Neutrophil (primary cell): ENCODE measurements around the gene CFAP54.
"Not testable (repeated sequence)": the region's sequence is repeated elsewhere in the genome, so short reads cannot be mapped to it uniquely, and the experiment has no call there.

Experiments
- H3K27ac ChIP-seq: fragments of 200-600 bp; sonication (generic); 2 replicates; pipeline ENCODE4 v1.5.1; 2016; ENCODE audit warnings: mild to moderate bottlenecking, moderate library complexity
- H3K27me3 ChIP-seq: fragments of 200-600 bp; sonication (generic); 2 replicates; pipeline ENCODE4 v1.6.0; 2016; ENCODE audit warnings: mild to moderate bottlenecking
- H3K36me3 ChIP-seq: fragments of 200-600 bp; sonication (generic); 2 replicates; pipeline ENCODE4 v1.5.1; 2017
- H3K4me1 ChIP-seq, 2 experiments: fragments of 200-600 bp in 1 of 2; sonication (generic) in 1 of 2; 1 replicate in 1 of 2; 2 replicates in 1 of 2; pipeline versions ENCODE4 v1.5.1 to v1.6.1; 2013 to 2016; ENCODE audit warnings: low read depth in 1 of 2, low read length in 1 of 2, mild to moderate bottlenecking in 1 of 2, moderate library complexity in 1 of 2; ENCODE audit not compliant: control insufficient read depth in 1 of 2, insufficient read depth in 1 of 2
- H3K4me3 ChIP-seq, 2 experiments: fragments of 200-600 bp in 1 of 2; sonication (generic) in 1 of 2; 1 replicate in 1 of 2; 2 replicates in 1 of 2; pipeline ENCODE4 v1.5.1; 2013 to 2016; ENCODE audit warnings: low read depth in 1 of 2, low read length in 1 of 2, mild to moderate bottlenecking in 1 of 2, moderate library complexity in 1 of 2
- H3K9me3 ChIP-seq: fragments of 200-600 bp; sonication (generic); 2 replicates; pipeline ENCODE4 v1.5.1; 2016
- CTCF ChIP-seq: fragments of 200-600 bp; sonication (generic); IDR thresholded peaks from 2 replicates; pipeline ENCODE4 v1.5.1; 2016; ENCODE audit warnings: antibody characterized with exemption

Gene CFAP54

GRCh38 chr12:96670334-96670899 is 181.0 kb downstream of the CFAP54 start:
- no peaks in the 10 kb centered on the region for H3K9me3 ChIP-seq
- TF ChIP-seq CTCF = no peak
- no peak overlapping the region for H3K27ac ChIP-seq
- no peak overlapping the region for H3K4me3 ChIP-seq
- no peaks in the 10 kb centered on the region for H3K36me3 ChIP-seq
- H3K27me3 ChIP-seq = no peaks in the 10 kb centered on the region
- H3K4me1 ChIP-seq = no peaks in the 10 kb centered on the region

- H3K4me1 ChIP-seq, H3K27ac ChIP-seq, H3K9me3 ChIP-seq, H3K36me3 ChIP-seq, H3K27me3 ChIP-seq, H3K4me3 ChIP-seq: not testable (repeated sequence)
Measured at GRCh38 chr12:96675519-96675918, 186.1 kb downstream of the CFAP54 start.

GRCh38 chr12:96677363-96677762 is 188.0 kb downstream of the CFAP54 start:
- no peaks in the 10 kb centered on the region for H3K9me3 ChIP-seq
- no peak for TF ChIP-seq CTCF
- H3K4me1 ChIP-seq = no peaks in the 10 kb centered on the region
- no peak overlapping the region for H3K27ac ChIP-seq
- no peaks in the 10 kb centered on the region for H3K36me3 ChIP-seq
- no peak overlapping the region for H3K4me3 ChIP-seq
- no peaks in the 10 kb centered on the region for H3K27me3 ChIP-seq

GRCh38 chr12:96687719-96688118 is 198.3 kb downstream of the CFAP54 start:
- H3K27me3 ChIP-seq = no peaks in the 10 kb centered on the region
- H3K4me1 ChIP-seq = no peaks in the 10 kb centered on the region
- no peaks in the 10 kb centered on the region for H3K36me3 ChIP-seq
- no peak for TF ChIP-seq CTCF
- H3K4me3 ChIP-seq = no peak overlapping the region
- no peak overlapping the region for H3K27ac ChIP-seq
- H3K9me3 ChIP-seq = no peaks in the 10 kb centered on the region

- H3K27me3 ChIP-seq = no peaks in the 10 kb centered on the region
- H3K36me3 ChIP-seq = no peaks in the 10 kb centered on the region
- no peaks in the 10 kb centered on the region for H3K4me1 ChIP-seq
- TF ChIP-seq CTCF = no peak
- H3K27ac ChIP-seq = no peak overlapping the region
- H3K4me3 ChIP-seq = no peak overlapping the region
- H3K9me3 ChIP-seq = no peaks in the 10 kb centered on the region
Measured at GRCh38 chr12:96698521-96698920, 209.1 kb downstream of the CFAP54 start.

GRCh38 chr12:96698965-96699364 is 209.6 kb downstream of the CFAP54 start:
- Histone ChIP-seq H3K4me1 (no peaks in the 10 kb centered on the region), H3K9me3 (no peaks in the 10 kb centered on the region), H3K27me3 (no peaks in the 10 kb centered on the region), H3K36me3 (no peaks in the 10 kb centered on the region), H3K27ac (no peak overlapping the region), H3K4me3 (no peak overlapping the region)
- no peak for TF ChIP-seq CTCF
